Activated naive CD4-positive, alpha-beta T cell (primary cell): ENCODE results near the gene PAOX.
A peak's percentile ranks its signal among the peaks of the same experiment; 100 is the strongest.
"Not testable (repeated sequence)": the region's sequence is repeated elsewhere in the genome, so short reads cannot be mapped to it uniquely, and the experiment has no call there.

ENCODE experiments used
- DNase-seq, 4 experiments: peaks; one replicate each; lab custom pipeline; 2025; lab: John Stamatoyannopoulos, UW

The PAOX gene

GRCh38 chr10:133385214-133385613, 6.2 kb downstream of the PAOX start:
- DNase-seq = no peak

GRCh38 chr10:133386951-133387350, 7.9 kb downstream of the PAOX start:
- DNase-seq = not testable (repeated sequence)

GRCh38 chr10:133388236-133388972, 9.3 kb downstream of the PAOX start:
- DNase-seq = no peak

GRCh38 chr10:133388973-133389818, 10.1 kb downstream of the PAOX start:
- DNase-seq = no peak

GRCh38 chr10:133390597-133391248, 11.7 kb downstream of the PAOX start:
- no peak for DNase-seq

- no peak for DNase-seq
Observed at GRCh38 chr10:133391249-133391635, 12.2 kb downstream of the PAOX start.

- no peak for DNase-seq
Observed at GRCh38 chr10:133391761-133392518, 12.9 kb downstream of the PAOX start.

GRCh38 chr10:133393401-133394063, 14.5 kb downstream of the PAOX start:
- DNase-seq = no peak

GRCh38 chr10:133394064-133394663, 15.1 kb downstream of the PAOX start, which contains the start of gene MTG1:
Gene MTG1 (plus strand): TSS chr10:133394157. CDS start chr10:133394221, 64 bp downstream.
- DNase-seq = peak; percentile 84 to 93 (median 87)

- DNase-seq = no peak
Observed at GRCh38 chr10:133394801-133395221, 15.7 kb downstream of the PAOX start.

GRCh38 chr10:133396035-133396624, 17.1 kb downstream of the PAOX start:
- DNase-seq = no peak

- DNase-seq = no peak
Observed at GRCh38 chr10:133397938-133398337, 18.9 kb downstream of the PAOX start.

- no peak for DNase-seq
Observed at GRCh38 chr10:133399123-133399601, 20.1 kb downstream of the PAOX start.

- no peak for DNase-seq
Observed at GRCh38 chr10:133400624-133401424, 21.8 kb downstream of the PAOX start.

GRCh38 chr10:133401500-133401899, 22.4 kb downstream of the PAOX start:
- DNase-seq = no peak

GRCh38 chr10:133401981-133402725, 23.1 kb downstream of the PAOX start:
- DNase-seq = no peak

GRCh38 chr10:133403359-133403758, 24.3 kb downstream of the PAOX start:
- DNase-seq = no peak

- no peak for DNase-seq
Observed at GRCh38 chr10:133403784-133404183, 24.7 kb downstream of the PAOX start.

GRCh38 chr10:133405272-133405671, 26.2 kb downstream of the PAOX start:
- no peak for DNase-seq
